ENCODE results near the gene STK39. TPM values are rescaled to one million over a fixed set of nuclear protein-coding genes. Genes with fewer than 3 reads are reported as not detected.
A peak's percentile ranks its signal among the peaks of the same experiment; 100 is the strongest.
"Not testable (repeated sequence)": the region's sequence is repeated elsewhere in the genome, so short reads cannot be mapped to it uniquely, and the experiment has no call there.

STK39 gene
- polyA plus RNA-seq, 2 of the 4 experiments (the other 2 are of a cell fraction) = 14.2 to 27.2 TPM

- 82% methylated on average over 4 of the region's 4 CpGs for WGBS (ENCODE audit: missing lambda C conversion rate)
- ChIA-PET POLR2A (interaction anchor here (0.6 kb wide), 1 partner anchor 660 kb away, joined by 3 read pairs; no protein-coding TSS in a partner anchor), CTCF (interaction anchor here (3.6 kb wide), 1 partner anchor 8 kb away, joined by 37 read pairs; no protein-coding TSS in a partner anchor)
- Histone ChIP-seq H3K4me1 (no peaks in the 10 kb centered on the region), H3K4me3 (no peak overlapping the region), H3K27ac (no peak overlapping the region), H3K9me3 (no peaks in the 10 kb centered on the region), H3K4me2 (no peak overlapping the region)
- ATAC-seq = no peak
- FAIRE-seq = no peak
- DNase-seq (ENCODE audit: low read depth in 1 of 2, low spot score in 1 of 2) = no peak
- TF ChIP-seq CHD4 (IDR thresholded peaks at IDR 0.05; ENCODE audit: borderline replicate concordance) = no peak
- TF ChIP-seq FOXS1 (CRISPR knock-in tag; IDR thresholded peaks at IDR 0.05) = no peak
- no peak for TF ChIP-seq EP300 (IDR thresholded peaks at IDR 0.05)
- TF ChIP-seq JUNB (IDR thresholded peaks at IDR 0.05) = no peak
- TF ChIP-seq HDAC2 (IDR thresholded peaks at IDR 0.05) = no peak
Observed at GRCh38 chr2:168127371-168127770, 120.0 kb downstream of the STK39 start.

- H3K4me1 ChIP-seq; FAIRE-seq; H3K9me3 ChIP-seq; H3K4me3 ChIP-seq; DNase-seq (ENCODE audit: low read depth in 1 of 2, low spot score in 1 of 2); POLR2A ChIA-PET; H3K27ac ChIP-seq; H3K4me2 ChIP-seq; ATAC-seq: not testable (repeated sequence)
- CTCF ChIA-PET = interaction anchor here (1.3 kb wide), 1 partner anchor 244 kb away, joined by 3 read pairs; no protein-coding TSS in a partner anchor
- 100% methylated on average over 1 of the region's 1 CpG for WGBS (ENCODE audit: missing lambda C conversion rate)
Observed at GRCh38 chr2:168122210-168122609, 125.2 kb downstream of the STK39 start.

GRCh38 chr2:168120730-168121129, 126.7 kb downstream of the STK39 start:
- no peak for DNase-seq (ENCODE audit: low read depth in 1 of 2, low spot score in 1 of 2)
- H3K9me3 ChIP-seq = no peaks in the 10 kb centered on the region
- H3K27ac ChIP-seq = no peak overlapping the region
- H3K4me3 ChIP-seq = no peak overlapping the region
- FAIRE-seq = no peak
- H3K4me1 ChIP-seq = no peaks in the 10 kb centered on the region
- WGBS (ENCODE audit: missing lambda C conversion rate) = 91% methylated on average over 3 of the region's 3 CpGs
- ChIA-PET CTCF (interaction anchor here (1.1 to 3.3 kb wide), 6 partner anchors 8 to 1581 kb away, joined by 3 to 37 read pairs (median 14); no protein-coding TSS in a partner anchor), POLR2A (no interaction called here)
- no peak for ATAC-seq
- TF ChIP-seq TP53 (CRISPR knock-in tag; IDR thresholded peaks at IDR 0.05) (no peak), POLR2A (IDR thresholded peaks at IDR 0.05; ENCODE audit: low read length) (no peak), KDM5A (IDR thresholded peaks at IDR 0.05) (no peak), KDM1A (IDR thresholded peaks at IDR 0.05; ENCODE audit: low read depth) (no peak), BHLHE40 (IDR thresholded peaks at IDR 0.05; ENCODE audit: low read depth, low read length) (no peak), BCL3 (IDR thresholded peaks at IDR 0.05) (no peak), CHD4 (IDR thresholded peaks at IDR 0.05; ENCODE audit: borderline replicate concordance) (no peak), NPAS2 (CRISPR knock-in tag; IDR thresholded peaks at IDR 0.05; ENCODE audit: borderline replicate concordance) (no peak), GATA3 (IDR thresholded peaks at IDR 0.05; ENCODE audit: borderline replicate concordance) (no peak), JUNB (IDR thresholded peaks at IDR 0.05) (no peak), POLR2AphosphoS2 (conservative IDR thresholded peaks at IDR 0.05; ENCODE audit: low read length) (no peak), RFX5 (IDR thresholded peaks at IDR 0.05) (no peak), FOSL2 (IDR thresholded peaks at IDR 0.05) (no peak), FOSL2 (CRISPR knock-in tag; IDR thresholded peaks at IDR 0.05) (no peak), RNF2 (IDR thresholded peaks at IDR 0.05; ENCODE audit: borderline replicate concordance, low read depth) (no peak)
- no peak overlapping the region for H3K4me2 ChIP-seq

DNA sequence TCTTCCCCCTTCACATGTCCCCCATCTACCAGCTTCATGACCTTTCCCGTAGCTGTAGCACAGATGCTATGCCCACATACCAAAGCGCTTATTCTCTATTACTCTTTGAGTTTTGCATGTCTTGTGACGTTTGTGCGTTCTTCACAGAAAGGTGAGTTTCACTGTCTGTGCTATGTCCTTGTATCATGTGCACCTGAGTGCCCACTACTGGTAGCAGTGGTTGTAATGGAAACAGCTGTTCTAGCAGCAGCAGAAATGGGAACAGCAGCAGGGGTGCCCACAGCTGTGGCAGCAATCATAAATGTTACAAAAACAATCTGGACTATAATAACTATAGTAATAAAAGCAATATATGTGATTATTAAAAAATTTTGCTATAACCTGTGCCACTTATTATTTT, 127.1 kb downstream of the STK39 start:
- Histone ChIP-seq H3K4me1 (no peaks in the 10 kb centered on the region), H3K4me3 (no peak overlapping the region), H3K9me3 (no peaks in the 10 kb centered on the region), H3K27ac (no peak overlapping the region), H3K4me2 (no peak overlapping the region)
- DNase-seq (ENCODE audit: low read depth in 1 of 2, low spot score in 1 of 2) (no peak), FAIRE-seq (no peak), ATAC-seq (peak; percentile 62 to 64; a peak in 2 of 6 replicates)
- TF ChIP-seq RAD21 (conservative IDR thresholded peaks at IDR 0.05 in 1 of 2, IDR thresholded peaks at IDR 0.05 in 1 of 2) (no peak), KDM5A (IDR thresholded peaks at IDR 0.05) (no peak), RNF2 (IDR thresholded peaks at IDR 0.05; ENCODE audit: borderline replicate concordance, low read depth) (no peak), PHF8 (IDR thresholded peaks at IDR 0.05; ENCODE audit: borderline replicate concordance, low read depth) (no peak), ZSCAN20 (CRISPR knock-in tag; IDR thresholded peaks at IDR 0.05) (no peak), CHD2 (IDR thresholded peaks at IDR 0.05; ENCODE audit: low read length, partially characterized antibody) (no peak), HOXA7 (CRISPR knock-in tag; IDR thresholded peaks at IDR 0.05) (no peak), MAFK (IDR thresholded peaks at IDR 0.05; ENCODE audit: partially characterized antibody) (no peak), HES2 (IDR thresholded peaks at IDR 0.05) (no peak), RFX5 (IDR thresholded peaks at IDR 0.05) (no peak), TFCP2L1 (CRISPR knock-in tag; IDR thresholded peaks at IDR 0.05) (no peak), FOSL2 (IDR thresholded peaks at IDR 0.05) (no peak), FOSL2 (CRISPR knock-in tag; IDR thresholded peaks at IDR 0.05) (no peak), JUNB (IDR thresholded peaks at IDR 0.05) (no peak)
- TF ChIP-seq, protein P1, sequence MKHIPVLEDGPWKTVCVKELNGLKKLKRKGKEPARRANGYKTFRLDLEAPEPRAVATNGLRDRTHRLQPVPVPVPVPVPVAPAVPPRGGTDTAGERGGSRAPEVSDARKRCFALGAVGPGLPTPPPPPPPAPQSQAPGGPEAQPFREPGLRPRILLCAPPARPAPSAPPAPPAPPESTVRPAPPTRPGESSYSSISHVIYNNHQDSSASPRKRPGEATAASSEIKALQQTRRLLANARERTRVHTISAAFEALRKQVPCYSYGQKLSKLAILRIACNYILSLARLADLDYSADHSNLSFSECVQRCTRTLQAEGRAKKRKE (CRISPR knock-in tag; IDR thresholded peaks at IDR 0.05; ENCODE audit: low read depth) = no peak
- WGBS (ENCODE audit: missing lambda C conversion rate) = 85% methylated on average over 4 of the region's 4 CpGs
- CTCF ChIA-PET = interaction anchor here (0.6 to 3.3 kb wide), 14 partner anchors 8 to 1581 kb away, joined by 3 to 37 read pairs (median 4); no protein-coding TSS in a partner anchor
- POLR2A ChIA-PET = no interaction called here

Measured in A549 (cell line).